Effector CD8-positive, alpha-beta T cell (primary cell): ENCODE results near the gene SGF29.
"Not testable (repeated sequence)": the region's sequence is repeated elsewhere in the genome, so short reads cannot be mapped to it uniquely, and the experiment has no call there.

Source experiments
- DNase-seq: peaks from one replicate; lab custom pipeline; 2025; lab: John Stamatoyannopoulos, UW

SGF29 gene

GRCh38 chr16:28566233-28566925, 12.7 kb downstream of the SGF29 start:
- not testable (repeated sequence) for DNase-seq

GRCh38 chr16:28567292-28567691, 13.6 kb downstream of the SGF29 start:
- no peak for DNase-seq

GRCh38 chr16:28569021-28569420, 15.3 kb downstream of the SGF29 start:
- DNase-seq, result no peak

- no peak for DNase-seq
Observed at GRCh38 chr16:28569968-28570752, 16.4 kb downstream of the SGF29 start.

- no peak for DNase-seq
Observed at GRCh38 chr16:28572696-28573510, 19.2 kb downstream of the SGF29 start.

- DNase-seq, result no peak
Observed at GRCh38 chr16:28573738-28574718, 20.3 kb downstream of the SGF29 start.

- no peak for DNase-seq
Observed at GRCh38 chr16:28574925-28575324, 21.2 kb downstream of the SGF29 start.

GRCh38 chr16:28575446-28576109, 21.9 kb downstream of the SGF29 start:
- no peak for DNase-seq

GRCh38 chr16:28580726-28581315, 27.1 kb downstream of the SGF29 start:
- DNase-seq, result no peak

GRCh38 chr16:28585674-28586073, 32.0 kb downstream of the SGF29 start:
- DNase-seq, result no peak

GRCh38 chr16:28586466-28586865, 32.7 kb downstream of the SGF29 start:
- DNase-seq, result no peak

- no peak for DNase-seq
Observed at GRCh38 chr16:28587386-28587785, 33.7 kb downstream of the SGF29 start.

- no peak for DNase-seq
Observed at GRCh38 chr16:28589069-28589468, 35.3 kb downstream of the SGF29 start.

GRCh38 chr16:28589930-28590329, 36.2 kb downstream of the SGF29 start:
- no peak for DNase-seq

GRCh38 chr16:28590384-28591340, 36.9 kb downstream of the SGF29 start:
- DNase-seq, result no peak

GRCh38 chr16:28591355-28591754, 37.6 kb downstream of the SGF29 start:
- no peak for DNase-seq

GRCh38 chr16:28592511-28592910, 38.8 kb downstream of the SGF29 start:
- DNase-seq, result no peak

GRCh38 chr16:28592979-28593553, 39.3 kb downstream of the SGF29 start:
- DNase-seq, result no peak

- DNase-seq, result not testable (repeated sequence)
Observed at GRCh38 chr16:28595451-28595850, 41.7 kb downstream of the SGF29 start.
